HG02970 (cell line): Measurements from ENCODE around the gene KLHL17.
"Not testable (repeated sequence)": the region's sequence is repeated elsewhere in the genome, so short reads cannot be mapped to it uniquely, and the experiment has no call there.

Experiments used
- ATAC-seq: cut with Tn5 transposase; IDR thresholded peaks from one replicate; pipeline ENCODE4 v1.9.1; 2021; ENCODE audit warnings: mild to moderate bottlenecking, moderate library complexity, moderate number of reproducible peaks; ENCODE audit not compliant: unreplicated experiment, low FRiP score

Gene KLHL17

GRCh38 chr1:966135-966703 is 5.8 kb downstream of the KLHL17 start, which contains the start of gene PLEKHN1:
Gene PLEKHN1, plus strand, starts transcription at chr1:966482. Its CDS starts 50 bp downstream, at chr1:966532.
- ATAC-seq = no peak

- ATAC-seq = no peak
Observed at GRCh38 chr1:966704-967300, 6.4 kb downstream of the KLHL17 start.

- ATAC-seq = no peak
Observed at GRCh38 chr1:967466-968343, 7.3 kb downstream of the KLHL17 start.

GRCh38 chr1:969260-969855 is 9.0 kb downstream of the KLHL17 start:
- ATAC-seq = no peak

- ATAC-seq = no peak
Observed at GRCh38 chr1:970242-970972, 10.0 kb downstream of the KLHL17 start.

GRCh38 chr1:970973-971730 is 10.8 kb downstream of the KLHL17 start:
- ATAC-seq = no peak

- ATAC-seq = no peak
Observed at GRCh38 chr1:971751-972506, 11.5 kb downstream of the KLHL17 start.

- no peak for ATAC-seq
Observed at GRCh38 chr1:972726-973458, 12.5 kb downstream of the KLHL17 start.

- no peak for ATAC-seq
Observed at GRCh38 chr1:973459-974292, 13.3 kb downstream of the KLHL17 start.

GRCh38 chr1:974293-974640 is 13.9 kb downstream of the KLHL17 start:
- no peak for ATAC-seq

- ATAC-seq = no peak
Observed at GRCh38 chr1:974687-975328, 14.4 kb downstream of the KLHL17 start.

GRCh38 chr1:975365-975764 is 15.0 kb downstream of the KLHL17 start:
- ATAC-seq = no peak

GRCh38 chr1:975896-976683 is 15.7 kb downstream of the KLHL17 start:
- ATAC-seq = no peak

- not testable (repeated sequence) for ATAC-seq
Observed at GRCh38 chr1:976791-977190, 16.4 kb downstream of the KLHL17 start.

- ATAC-seq = no peak
Observed at GRCh38 chr1:978069-978834, 17.9 kb downstream of the KLHL17 start.
